Activated gamma-delta T cell treated with Interleukin-2 at 50 U/mL for 16 hours (primary cell): Measurements from ENCODE around the gene RTKN2.

Experiments
- DNase-seq: peaks from one replicate; pipeline ENCODE4 v3.0.0-alpha.2; 2020

The RTKN2 gene

DNA sequence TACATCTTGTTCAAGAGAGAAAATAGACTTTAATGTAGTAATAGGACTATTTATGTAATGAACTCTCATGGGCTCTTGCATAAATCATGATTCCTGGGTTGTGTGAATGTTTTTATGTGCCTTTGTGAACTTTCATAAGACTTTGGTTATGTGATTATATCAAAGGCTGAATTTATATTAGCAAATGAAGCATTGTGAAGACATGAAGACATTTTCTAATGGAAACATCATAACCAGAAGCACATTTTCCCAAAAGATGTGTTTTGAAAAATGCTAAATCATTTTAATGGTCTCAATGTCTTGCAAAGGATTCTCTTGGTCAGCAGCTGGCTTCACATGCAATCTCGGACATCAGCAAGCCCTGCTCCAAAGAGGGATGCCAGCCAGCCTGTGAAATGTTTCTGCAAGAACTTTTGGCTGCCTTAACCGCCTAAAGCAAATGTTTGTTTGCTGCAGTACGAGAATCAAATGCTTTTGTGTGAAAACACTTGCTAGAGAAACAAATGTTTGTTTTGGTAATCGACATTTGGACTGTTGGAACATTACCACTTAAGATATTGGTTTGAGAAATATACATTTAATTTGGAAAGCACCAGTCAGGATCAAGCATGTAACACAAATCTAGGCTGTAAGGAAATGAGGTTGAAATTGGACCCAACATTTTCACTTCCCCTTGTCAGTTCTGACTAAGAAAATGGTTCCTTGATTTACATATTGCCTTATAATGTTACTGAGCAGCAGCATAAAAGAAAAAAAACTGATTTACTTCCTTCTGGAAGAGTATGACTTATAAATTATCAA is 102.1 kb downstream of the RTKN2 start:
- DNase-seq, result no peak

DNA sequence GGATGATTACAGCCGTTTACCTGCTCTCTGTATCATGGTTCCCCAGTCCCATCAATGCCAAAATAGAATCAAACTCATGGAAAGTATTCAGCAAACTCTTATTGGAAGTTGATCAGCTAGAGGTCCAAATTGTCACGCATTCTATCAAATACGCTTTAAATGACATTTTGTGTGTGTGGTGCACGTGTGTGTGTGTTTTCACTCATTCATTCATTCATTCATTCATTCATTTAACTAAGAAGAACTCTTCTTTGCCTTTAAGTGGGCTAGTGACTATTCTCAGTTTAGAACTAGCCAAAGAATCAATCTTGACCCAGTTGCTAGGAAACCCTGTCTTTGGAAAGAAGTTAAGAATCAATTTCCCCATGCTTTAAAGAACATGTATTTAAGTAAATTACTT is 102.8 kb downstream of the RTKN2 start:
- DNase-seq, result no peak

- no peak for DNase-seq
Measured at GRCh38 chr10:62163024-62163423, 105.6 kb downstream of the RTKN2 start.

DNA sequence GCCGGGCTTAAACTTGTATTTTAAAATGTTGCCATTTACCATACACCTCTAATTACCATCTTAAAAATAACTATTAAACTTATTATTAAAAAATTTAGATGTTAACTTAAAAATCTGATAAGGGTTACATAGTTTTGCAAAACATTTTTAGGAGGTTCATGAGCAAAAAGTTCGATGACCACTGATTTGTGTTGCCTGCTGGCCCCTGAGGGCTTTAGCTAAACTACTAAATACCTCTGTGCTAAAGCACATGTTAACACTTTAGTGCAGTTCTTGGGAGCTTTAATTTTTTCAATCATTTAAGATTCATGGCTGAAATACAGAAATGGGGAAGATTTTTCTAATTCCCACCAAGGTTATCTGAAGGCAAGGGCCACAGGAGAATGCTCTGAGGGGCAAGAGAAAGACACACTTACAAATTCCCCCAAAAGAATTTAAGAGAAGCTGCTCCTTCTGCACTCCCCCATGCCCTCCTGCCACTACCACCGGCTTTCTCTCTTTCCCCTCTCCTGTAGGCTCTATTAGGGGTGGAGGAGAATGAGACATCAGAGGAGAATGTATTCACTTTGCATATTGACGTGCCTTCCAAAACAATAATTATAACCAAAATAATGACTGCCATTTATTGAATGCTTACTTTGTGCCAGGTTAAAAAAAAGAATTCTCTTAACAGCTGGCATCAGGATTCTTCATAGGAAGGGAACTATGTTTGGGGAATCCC is 106.2 kb downstream of the RTKN2 start:
- no peak for DNase-seq

- no peak for DNase-seq
Measured at GRCh38 chr10:62159351-62159750, 109.3 kb downstream of the RTKN2 start.

GRCh38 chr10:62157601-62158000 is 111.0 kb downstream of the RTKN2 start:
- DNase-seq, result no peak

DNA sequence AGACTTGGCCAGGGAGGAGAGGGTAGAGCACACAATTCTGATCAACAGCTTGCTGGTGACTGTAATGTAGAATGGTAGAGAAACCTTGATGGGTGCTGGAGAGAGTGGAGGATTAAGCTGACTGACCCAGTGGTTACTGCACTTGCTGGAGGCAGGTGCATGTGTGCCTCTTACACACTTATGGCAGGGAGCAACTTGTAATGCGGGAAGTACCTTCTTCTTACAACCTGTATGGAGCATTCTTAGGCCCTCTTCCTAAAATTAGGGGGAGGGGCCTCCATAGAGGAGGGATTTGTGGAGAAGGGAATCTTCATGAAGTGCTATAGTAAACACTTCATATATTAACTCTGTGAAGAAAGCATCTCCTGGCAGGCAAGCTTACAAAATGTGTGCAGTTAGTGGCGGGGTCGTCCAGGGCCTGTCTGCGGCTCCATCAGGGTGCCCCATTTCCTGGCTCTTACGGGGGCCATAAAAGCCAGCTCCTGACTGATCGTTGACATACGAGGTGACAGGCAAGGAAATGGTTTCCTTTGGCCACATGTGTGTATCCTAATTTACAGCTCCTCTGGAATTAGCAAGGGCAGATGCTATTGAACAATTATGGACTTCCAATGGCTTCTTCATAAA is 113.5 kb downstream of the RTKN2 start:
- DNase-seq, result no peak

GRCh38 chr10:62154231-62154630 is 114.4 kb downstream of the RTKN2 start:
- no peak for DNase-seq

DNA sequence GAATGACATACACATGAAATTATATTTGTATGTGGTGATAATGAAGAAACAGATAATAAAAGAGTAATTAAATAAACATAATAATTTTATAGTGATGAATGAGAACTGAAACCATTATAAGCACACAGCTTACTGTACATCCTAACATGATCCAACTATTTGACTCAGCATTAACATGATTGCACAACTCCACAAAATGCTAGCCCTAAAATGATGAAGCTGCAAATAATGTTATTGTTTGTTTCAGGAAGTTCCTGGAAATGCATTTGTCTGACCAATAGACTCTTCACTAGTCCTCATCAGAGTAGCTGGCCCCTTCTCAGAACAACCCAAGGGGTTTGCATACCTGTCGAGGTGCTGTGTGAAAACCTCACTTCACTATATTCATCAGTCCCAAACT is 115.5 kb downstream of the RTKN2 start:
- DNase-seq, result no peak

GRCh38 chr10:62149621-62150020 is 119.0 kb downstream of the RTKN2 start:
- no peak for DNase-seq

DNA sequence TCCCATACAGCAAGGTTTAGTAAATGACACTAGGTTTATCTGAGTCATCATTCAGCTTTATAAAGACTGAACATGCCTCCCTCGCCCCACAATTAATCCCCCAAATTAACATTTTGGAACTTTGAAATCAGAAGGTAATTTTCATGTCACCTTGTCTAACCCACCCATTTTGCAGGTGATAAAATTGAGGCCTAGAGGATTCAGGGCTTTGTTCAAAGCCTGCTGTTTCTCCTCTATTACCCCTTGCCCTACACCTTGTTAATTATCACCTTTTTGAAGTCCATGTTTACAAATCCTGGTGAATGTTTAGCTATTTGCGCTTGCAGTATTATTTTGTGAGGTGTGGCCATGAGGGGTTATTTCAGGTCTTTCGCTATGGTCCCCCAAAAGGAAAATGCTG is 120.5 kb downstream of the RTKN2 start:
- no peak for DNase-seq

DNA sequence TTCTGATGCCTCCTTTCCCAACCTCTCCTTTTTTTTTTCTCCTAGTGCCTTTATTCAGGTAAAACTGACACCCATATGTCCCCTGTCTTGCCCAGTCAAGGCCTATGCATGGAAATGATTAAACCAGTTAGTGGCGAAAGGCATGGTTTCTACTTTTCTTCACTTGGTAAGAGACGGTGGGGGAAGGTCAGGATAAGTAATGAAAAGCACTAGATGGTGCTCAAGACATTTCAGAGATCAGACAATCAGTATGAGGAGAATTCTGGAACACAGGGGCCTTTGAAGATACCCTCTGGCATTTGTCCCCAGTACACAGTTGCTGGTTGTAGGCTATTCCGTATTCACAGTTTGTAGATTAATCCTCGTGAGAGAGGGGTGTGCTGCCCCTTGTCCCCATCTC is 121.2 kb downstream of the RTKN2 start:
- DNase-seq, result no peak

DNA sequence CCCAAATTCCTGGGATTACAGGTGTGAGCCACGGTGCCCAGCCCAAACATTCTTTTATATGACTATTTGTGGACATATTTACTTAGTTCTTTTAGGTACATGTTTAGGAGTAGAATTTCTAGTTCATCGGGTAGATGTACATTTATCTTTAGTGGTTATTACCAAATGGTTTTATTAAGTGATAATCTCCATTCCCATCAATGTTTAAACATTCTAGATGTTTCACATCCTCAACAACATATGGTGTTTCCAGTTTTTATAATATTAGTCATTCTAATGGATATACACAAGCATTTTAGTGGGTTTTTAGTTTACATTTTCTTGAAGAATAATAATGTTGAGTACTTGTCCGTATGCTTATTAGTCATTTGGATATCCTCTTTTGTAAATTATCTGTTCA is 131.7 kb downstream of the RTKN2 start:
- DNase-seq, result no peak

- no peak for DNase-seq
Measured at GRCh38 chr10:62133618-62134017, 135.0 kb downstream of the RTKN2 start.
